GM18519 (cell line): Measurements from ENCODE around the gene CDC42EP4.

Experiments
- ATAC-seq: cut with Tn5 transposase; IDR thresholded peaks from one replicate; pipeline ENCODE4 v1.9.1; 2021; ENCODE audit warnings: mild to moderate bottlenecking, moderate library complexity; ENCODE audit not compliant: unreplicated experiment, low FRiP score

CDC42EP4 gene, protein sequence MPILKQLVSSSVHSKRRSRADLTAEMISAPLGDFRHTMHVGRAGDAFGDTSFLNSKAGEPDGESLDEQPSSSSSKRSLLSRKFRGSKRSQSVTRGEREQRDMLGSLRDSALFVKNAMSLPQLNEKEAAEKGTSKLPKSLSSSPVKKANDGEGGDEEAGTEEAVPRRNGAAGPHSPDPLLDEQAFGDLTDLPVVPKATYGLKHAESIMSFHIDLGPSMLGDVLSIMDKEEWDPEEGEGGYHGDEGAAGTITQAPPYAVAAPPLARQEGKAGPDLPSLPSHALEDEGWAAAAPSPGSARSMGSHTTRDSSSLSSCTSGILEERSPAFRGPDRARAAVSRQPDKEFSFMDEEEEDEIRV

GRCh38 chr17:73311781-73312641 lies at the start of gene CDC42EP4:
TSS of gene CDC42EP4 (minus strand) at chr17:73312001. CDS start at chr17:73286500, 25,501 bp downstream.
- peak; percentile 76 for ATAC-seq

DNA sequence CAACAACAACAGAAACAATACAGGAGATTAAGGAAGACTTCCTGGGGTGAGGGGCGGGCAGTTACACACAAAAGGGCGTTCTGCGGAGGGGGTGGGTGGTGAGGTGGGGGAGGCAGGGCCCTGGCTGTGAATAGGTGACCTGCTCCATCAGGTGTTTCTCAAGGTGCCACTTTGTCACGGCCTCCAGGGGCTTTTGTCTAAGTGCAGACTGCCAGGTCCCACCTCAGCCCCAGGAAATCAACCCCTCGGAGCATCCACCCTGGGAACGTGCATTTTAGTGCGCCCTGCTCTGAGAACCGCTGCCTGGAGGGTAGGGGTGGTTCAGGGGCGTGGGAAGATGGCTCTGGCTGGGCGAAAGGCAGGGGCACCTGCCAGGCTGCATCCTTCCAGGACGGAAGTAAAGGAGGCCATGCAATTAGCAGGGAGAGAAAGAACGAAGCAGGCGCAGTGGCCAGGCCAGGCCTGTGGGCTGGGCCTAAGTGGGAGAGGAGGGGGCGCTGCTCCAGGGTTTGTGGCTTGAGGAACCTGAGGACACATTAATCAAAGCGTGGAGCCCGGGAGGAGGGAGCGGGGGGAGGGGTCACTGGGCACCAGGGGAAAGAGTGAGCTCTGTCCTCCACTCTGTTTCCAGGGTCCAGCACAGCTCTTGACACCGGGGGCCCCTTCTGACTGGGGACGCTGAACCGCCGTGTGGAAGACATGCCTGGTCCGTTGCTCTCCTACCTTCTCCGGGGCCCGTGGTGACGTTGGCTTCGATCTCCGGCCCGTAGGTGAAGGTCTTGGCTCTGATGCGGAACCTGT lies 49.4 kb upstream of the CDC42EP4 start:
- ATAC-seq, result no peak

DNA sequence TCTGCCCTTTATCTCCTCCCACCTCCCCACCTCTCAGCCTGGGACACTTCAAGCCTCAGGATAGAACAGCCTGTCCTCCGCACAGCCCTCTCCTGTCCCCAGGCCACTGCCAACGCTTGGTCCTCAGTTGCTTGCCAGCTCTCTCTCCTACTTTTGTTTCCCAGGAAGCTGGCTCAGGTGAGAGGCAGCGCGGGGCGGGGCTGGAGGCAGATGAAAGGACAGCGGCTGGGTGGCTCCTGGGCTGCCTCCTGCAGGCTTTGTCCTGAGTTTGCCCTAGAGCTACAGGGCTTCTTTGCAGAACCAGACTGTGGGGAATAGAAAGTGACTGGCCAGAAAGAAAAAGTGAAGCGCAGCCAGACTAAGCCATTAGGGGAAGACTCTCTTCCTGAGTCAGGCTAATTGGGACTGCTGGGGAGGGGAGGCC lies 48.2 kb upstream of the CDC42EP4 start:
- ATAC-seq, result no peak

- no peak for ATAC-seq
Observed at GRCh38 chr17:73359352-73359751, 47.6 kb upstream of the CDC42EP4 start.

DNA sequence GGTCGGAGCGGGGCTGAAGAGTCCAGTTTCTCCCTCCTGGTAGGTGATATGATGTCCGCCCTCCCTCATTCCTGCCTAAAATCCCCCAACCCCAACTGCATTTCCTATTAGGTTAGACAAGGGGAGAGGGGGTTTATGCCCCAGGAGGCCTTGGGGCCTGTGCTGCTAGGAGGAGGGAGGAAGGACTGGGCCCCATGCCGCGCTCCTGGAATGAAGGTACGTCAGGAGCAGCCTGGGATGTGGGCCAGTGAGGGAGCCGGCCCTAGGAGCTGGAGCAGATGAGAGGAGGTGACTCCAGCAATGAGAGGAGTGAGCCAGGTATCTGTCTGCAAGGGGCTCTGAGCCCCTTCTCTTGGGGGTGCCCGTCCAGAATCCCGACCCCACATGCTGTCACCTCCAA lies 46.9 kb upstream of the CDC42EP4 start:
- ATAC-seq, result no peak

- no peak for ATAC-seq
Observed at GRCh38 chr17:73357981-73358380, 46.2 kb upstream of the CDC42EP4 start.

GRCh38 chr17:73357318-73357717 lies 45.5 kb upstream of the CDC42EP4 start:
- no peak for ATAC-seq

- no peak for ATAC-seq
Observed at GRCh38 chr17:73356561-73357170, 44.9 kb upstream of the CDC42EP4 start.

DNA sequence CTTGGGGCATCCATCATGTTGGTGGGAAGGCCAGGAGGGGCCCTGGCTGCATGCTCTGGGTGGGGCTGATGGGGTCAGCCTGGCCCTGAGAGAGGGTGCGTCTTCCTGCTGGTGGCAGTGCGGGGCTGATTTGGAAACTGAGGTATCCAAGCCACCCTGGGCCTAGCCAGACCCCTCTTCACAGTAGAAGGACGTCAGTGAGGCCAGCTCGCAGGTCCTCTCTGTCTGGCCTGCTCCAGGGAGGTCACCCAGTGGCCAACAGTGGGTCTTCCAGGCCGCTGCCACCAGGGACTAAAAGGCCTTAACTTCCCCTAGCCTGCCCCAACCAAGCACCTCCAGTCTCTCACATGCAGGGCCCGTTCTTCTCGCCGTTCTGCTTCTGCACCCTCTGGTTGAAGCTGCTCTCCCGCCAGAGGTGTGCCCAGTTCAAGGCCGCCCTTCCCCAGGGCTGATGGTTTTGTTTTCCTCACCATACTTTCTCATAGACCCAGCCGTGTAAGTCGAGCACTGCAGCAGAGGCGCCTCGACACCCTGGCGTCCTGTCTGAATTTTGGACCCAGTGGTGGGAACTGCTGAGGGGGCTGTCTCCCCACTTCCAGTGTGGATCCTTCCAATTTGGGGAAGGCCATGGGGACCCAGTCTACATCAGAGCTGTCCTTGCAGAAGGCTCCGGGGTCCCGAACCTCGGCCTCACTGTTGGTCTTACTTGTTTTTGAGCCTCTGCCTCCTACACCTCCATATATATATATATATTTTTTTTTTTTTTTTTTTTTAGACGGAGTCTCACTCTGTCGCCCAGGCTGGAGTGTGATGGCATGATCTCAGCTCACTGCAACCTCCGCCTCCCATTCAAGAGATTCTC lies 42.9 kb upstream of the CDC42EP4 start:
- ATAC-seq, result no peak

DNA sequence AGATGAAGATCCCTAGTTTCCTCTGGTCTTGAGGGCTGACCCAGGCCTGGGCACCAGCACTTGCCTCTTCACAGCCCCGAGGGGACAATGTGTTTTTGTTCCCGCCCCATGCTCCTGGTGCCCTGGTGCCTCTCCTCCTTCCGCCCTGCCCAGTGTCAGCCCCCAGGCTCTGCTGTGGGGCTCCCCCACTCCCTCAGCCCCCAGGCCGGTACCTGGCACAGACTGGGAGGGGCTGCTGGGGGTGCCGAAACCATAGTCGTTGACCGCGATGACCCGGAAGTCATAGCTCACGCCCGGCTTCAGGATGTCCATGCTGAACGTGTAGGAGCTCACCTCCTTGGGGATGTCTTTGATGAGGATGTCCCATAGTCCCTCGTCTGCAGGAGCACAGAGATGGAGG lies 40.5 kb upstream of the CDC42EP4 start:
- no peak for ATAC-seq

- no peak for ATAC-seq
Observed at GRCh38 chr17:73351764-73352163, 40.0 kb upstream of the CDC42EP4 start.

DNA sequence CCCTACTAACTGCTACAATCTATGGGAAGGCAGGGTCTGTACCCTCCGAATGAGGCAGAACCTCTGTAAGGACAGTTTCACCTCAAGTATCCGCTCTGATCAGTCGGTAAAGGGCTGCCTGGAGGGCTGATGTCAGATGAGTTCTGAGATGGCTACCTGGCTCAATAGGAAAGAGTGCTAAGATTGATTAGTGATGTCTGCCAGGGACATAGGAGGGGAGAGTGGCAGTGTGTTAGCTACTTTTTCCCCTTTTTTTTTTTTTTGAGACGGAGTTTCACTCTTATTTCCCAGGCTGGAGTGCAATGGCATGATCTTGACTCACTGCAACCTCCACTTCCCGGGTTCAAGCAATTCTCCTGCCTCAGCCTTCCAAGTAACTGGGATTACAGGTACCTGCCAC lies 39.1 kb upstream of the CDC42EP4 start:
- ATAC-seq, result no peak

GRCh38 chr17:73349647-73350046 lies 37.8 kb upstream of the CDC42EP4 start:
- no peak for ATAC-seq

DNA sequence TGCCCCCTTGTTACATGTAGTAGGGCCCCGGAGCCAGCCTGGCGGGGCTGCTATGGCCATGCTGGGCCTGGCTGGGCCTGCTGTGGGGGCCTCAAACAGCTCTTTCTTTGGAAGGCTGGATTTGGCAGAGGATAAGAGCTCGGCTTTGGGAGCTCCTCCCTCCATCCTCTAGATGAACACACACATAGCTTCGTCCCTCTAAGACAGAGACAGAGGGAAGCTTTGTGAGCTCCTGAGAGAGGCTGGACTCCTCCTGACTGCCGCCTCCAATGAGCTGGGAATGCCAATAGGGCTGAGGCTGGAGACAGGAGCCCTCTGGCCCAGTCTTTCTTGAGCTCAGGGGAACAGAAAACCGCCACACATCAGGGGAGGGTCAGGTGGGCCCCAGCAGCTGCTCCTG lies 37.3 kb upstream of the CDC42EP4 start:
- no peak for ATAC-seq

DNA sequence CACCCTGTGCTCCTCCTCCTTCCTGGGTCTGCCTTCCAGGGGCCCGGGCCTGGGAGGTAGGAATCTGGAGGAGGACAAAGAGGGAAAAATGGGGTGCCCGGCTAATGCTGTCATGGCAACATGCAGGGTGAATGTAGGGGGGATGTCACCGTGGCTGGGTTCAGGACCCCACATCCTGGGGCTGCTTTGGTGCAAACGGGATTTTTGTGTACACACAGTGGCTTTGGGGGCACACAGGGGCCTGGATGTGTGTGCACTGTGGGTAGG lies 37.0 kb upstream of the CDC42EP4 start:
- ATAC-seq, result no peak

DNA sequence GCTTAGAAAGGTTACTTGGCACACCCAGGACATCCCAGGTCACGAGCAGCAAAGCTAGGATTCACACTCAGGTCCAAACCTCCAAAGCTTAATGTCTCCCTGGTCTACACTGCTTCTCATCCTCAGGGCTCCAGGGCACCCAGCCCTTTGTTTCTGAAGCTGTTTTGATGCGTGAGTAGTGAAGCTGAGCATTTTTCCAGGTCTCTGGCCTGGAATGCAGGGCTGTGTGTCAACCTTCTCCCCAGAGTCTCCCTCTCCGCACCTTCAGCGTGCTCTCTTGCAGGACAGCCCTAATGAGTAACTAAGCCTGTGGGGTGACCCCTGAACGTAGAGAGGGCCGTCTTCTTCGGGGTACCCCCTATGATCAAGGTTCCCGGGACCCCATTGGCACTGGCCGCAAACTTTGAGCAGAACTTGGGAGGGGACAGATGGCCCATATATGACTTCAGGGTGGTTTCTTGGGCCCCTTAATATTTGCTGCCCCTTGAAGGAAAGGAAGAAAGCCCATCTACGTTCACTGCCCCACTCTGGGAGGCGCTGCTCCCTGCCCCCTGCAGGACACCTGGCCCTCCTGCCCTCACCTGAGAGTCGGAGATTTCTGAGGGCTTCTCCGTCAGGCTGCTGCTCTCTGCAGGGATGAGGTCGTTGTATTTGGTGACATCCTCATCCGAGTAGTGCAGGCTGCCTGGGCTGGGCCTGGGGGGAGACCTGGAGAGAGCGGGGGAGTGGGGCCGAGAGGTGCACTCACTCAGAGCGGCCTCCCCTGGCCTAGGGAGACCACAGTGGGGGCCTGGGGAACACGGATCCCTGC lies 36.4 kb upstream of the CDC42EP4 start:
- no peak for ATAC-seq

DNA sequence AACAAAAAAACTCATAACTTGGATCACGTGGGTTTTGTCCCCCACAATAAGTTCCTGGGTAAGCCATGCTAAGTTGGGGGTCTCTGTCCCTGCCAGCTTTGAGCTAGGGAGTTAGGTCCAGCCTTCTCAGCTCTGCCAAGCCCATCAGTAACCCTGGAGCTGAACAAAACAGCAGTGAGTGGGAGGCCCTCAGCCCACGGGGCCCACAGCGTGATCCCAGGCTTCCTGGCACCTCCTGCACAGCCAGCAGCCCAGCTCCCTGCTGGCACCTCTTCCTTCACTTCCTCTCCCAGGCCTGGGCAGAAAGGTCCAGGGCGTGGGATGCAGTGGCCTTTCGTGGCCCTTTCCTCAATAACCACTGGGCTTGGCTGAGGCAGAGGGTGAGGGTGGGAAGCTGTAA lies 35.5 kb upstream of the CDC42EP4 start:
- no peak for ATAC-seq

- no peak for ATAC-seq
Observed at GRCh38 chr17:73346501-73347162, 34.8 kb upstream of the CDC42EP4 start.
